ENCODE measurements around the gene SCN4A. TPM values are rescaled to one million over a fixed set of nuclear protein-coding genes. Genes with fewer than 3 reads are reported as not detected.
"Not testable (repeated sequence)": the region's sequence is repeated elsewhere in the genome, so short reads cannot be mapped to it uniquely, and the experiment has no call there.

SCN4A gene
- total and polyA plus RNA-seq, 8 donors: 0.05 to 0.88 (median 0.58) TPM

DNA sequence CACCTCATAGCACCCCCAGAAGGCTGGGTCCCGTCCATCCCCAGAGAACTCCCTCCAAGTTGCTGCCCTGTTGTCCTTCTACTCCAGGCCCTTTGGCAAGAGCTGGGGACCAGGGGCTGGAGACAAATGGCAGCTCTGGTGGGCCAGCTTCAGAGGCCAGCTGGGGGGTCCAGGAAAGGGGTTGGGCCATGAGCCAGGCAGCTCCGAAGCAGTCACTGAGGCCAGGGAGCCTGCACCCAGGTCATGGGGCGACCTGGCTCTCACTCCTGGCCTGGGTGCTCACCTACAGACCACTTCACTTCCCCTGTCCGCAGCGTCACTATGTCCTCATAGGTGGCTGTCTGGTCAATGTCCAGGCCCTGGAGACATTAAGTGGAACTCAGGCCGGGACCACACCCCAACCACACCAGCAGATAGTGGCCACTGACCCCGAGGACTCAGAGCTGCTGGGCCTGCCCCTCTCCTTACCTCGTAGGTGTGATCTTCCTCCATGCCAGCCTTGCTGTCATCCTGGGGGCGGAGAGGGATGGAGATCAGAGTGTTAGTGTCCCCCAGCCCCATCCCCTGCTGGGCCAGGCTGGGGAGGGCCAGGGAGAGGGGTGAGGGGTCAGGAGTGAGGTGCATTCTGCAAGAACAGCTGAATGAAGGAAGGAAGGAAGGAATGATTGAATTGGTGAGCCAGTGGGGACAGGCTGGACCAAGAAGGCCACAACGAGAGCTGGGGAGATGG is 43.6 kb downstream of the SCN4A start:
- Histone ChIP-seq H3K27ac (no peak overlapping the region), H3K36me3 (no peaks in the 10 kb centered on the region), H3K4me3 (no peak overlapping the region), H3K27me3 (no peaks in the 10 kb centered on the region), H3K4me1 (peaks cover 0 to 19% of the 10 kb centered on the region in 2 donors), H3K9me3 (no peaks in the 10 kb centered on the region)
- TF ChIP-seq, protein P1, sequence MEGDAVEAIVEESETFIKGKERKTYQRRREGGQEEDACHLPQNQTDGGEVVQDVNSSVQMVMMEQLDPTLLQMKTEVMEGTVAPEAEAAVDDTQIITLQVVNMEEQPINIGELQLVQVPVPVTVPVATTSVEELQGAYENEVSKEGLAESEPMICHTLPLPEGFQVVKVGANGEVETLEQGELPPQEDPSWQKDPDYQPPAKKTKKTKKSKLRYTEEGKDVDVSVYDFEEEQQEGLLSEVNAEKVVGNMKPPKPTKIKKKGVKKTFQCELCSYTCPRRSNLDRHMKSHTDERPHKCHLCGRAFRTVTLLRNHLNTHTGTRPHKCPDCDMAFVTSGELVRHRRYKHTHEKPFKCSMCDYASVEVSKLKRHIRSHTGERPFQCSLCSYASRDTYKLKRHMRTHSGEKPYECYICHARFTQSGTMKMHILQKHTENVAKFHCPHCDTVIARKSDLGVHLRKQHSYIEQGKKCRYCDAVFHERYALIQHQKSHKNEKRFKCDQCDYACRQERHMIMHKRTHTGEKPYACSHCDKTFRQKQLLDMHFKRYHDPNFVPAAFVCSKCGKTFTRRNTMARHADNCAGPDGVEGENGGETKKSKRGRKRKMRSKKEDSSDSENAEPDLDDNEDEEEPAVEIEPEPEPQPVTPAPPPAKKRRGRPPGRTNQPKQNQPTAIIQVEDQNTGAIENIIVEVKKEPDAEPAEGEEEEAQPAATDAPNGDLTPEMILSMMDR (IDR thresholded peaks at IDR 0.05): no peak
- intact Hi-C loops (cut with DNase I): loop anchor here in 1 of 2 donors (10.0 kb wide), 1 partner anchor 56 kb away; no protein-coding TSS in a partner anchor
- DNase-seq (peak in 1 of 4 donors; percentile 53), ATAC-seq (no peak)

- Histone ChIP-seq H3K9me3 (no peaks in the 10 kb centered on the region), H3K27me3 (no peaks in the 10 kb centered on the region), H3K36me3 (no peaks in the 10 kb centered on the region), H3K27ac (no peak overlapping the region), H3K4me1 (peaks cover 0 to 19% of the 10 kb centered on the region in 2 donors), H3K4me3 (no peak overlapping the region)
- TF ChIP-seq, protein P1 (IDR thresholded peaks at IDR 0.05): no peak
- intact Hi-C loops (cut with DNase I): loop anchor here in 1 of 2 donors (10.0 kb wide), 1 partner anchor 57 kb away; no protein-coding TSS in a partner anchor
- DNase-seq (peak in 1 of 4 donors; percentile 52), ATAC-seq (no peak)
These were observed 44.5 kb downstream of the SCN4A start for GRCh38 chr17:63928172-63928666.

GRCh38 chr17:63927464-63928171 is 45.1 kb downstream of the SCN4A start:
- Histone ChIP-seq H3K36me3 (no peaks in the 10 kb centered on the region), H3K27ac (no peak overlapping the region), H3K27me3 (no peaks in the 10 kb centered on the region), H3K4me3 (no peak overlapping the region), H3K4me1 (peaks cover 0 to 19% of the 10 kb centered on the region in 2 donors), H3K9me3 (no peaks in the 10 kb centered on the region)
- no peak for ATAC-seq
- intact Hi-C loops (cut with DNase I): loop anchor here in 1 of 2 donors (10.0 kb wide), 1 partner anchor 57 kb away; no protein-coding TSS in a partner anchor
- TF ChIP-seq, protein P1 (IDR thresholded peaks at IDR 0.05): no peak
- peak in 1 of 4 donors; percentile 35 for DNase-seq

GRCh38 chr17:63926164-63926563 is 46.6 kb downstream of the SCN4A start:
- H3K27ac ChIP-seq: no peak overlapping the region
- H3K9me3 ChIP-seq: no peaks in the 10 kb centered on the region
- no peaks in the 10 kb centered on the region for H3K36me3 ChIP-seq
- TF ChIP-seq, protein P1 (IDR thresholded peaks at IDR 0.05): no peak
- ATAC-seq: no peak
- no peak overlapping the region for H3K4me3 ChIP-seq
- DNase-seq: no peak
- intact Hi-C loops (cut with DNase I): loop anchor here in 1 of 2 donors (10.0 kb wide), 1 partner anchor 59 kb away; no protein-coding TSS in a partner anchor
- H3K4me1 ChIP-seq: peaks cover 0 to 7% of the 10 kb centered on the region in 2 donors
- no peaks in the 10 kb centered on the region for H3K27me3 ChIP-seq

DNA sequence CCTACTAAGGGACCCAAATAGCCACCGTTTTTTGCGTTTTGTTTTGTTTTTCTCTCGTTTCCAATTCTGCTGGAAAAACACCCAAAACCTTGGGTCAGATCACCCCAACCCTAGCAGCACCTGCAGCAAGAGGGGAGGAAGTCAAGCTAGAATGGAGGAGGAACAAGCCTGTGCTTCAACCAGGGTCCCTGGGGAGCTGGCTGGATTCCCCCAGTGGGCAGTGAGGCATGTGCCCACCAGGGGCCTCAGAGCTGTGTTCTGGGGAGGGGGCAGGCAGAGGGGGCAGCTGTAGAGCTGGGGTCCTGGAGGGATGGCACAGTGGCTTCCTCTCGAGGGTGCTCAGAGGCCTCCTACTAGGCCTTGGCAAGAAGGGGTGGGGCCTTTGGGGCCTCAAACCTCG is 47.1 kb downstream of the SCN4A start:
- Histone ChIP-seq H3K27ac (no peak overlapping the region), H3K4me1 (peaks cover 0 to 2% of the 10 kb centered on the region in 2 donors), H3K27me3 (no peaks in the 10 kb centered on the region), H3K9me3 (no peaks in the 10 kb centered on the region), H3K4me3 (no peak overlapping the region), H3K36me3 (no peaks in the 10 kb centered on the region)
- no peak for ATAC-seq
- TF ChIP-seq, protein P1 (IDR thresholded peaks at IDR 0.05): no peak
- peak in 1 of 4 donors; percentile 43 for DNase-seq
- intact Hi-C loops (cut with DNase I): loop anchor here in 1 of 2 donors (10.0 kb wide), 1 partner anchor 59 kb away; no protein-coding TSS in a partner anchor

DNA sequence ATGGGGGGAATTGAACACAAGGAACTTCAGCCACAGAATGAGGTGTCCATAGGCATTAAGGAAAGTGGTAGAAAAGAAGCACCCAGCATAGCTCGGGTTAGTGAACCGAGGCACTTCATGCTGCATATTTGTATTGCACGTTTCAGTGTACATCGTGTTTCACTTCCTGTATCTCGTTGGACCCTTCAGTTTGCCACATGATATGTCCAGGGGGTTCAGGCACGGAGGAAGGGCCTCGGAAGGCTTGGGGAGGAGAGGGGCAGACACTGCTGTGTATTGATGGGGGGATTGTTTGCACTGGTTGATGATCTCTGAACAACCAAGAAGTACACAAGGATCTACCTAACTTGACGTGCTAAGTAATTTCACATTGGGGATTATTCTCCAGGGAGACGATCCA is 50.3 kb downstream of the SCN4A start:
- H3K27ac ChIP-seq, ATAC-seq, H3K9me3 ChIP-seq, H3K27me3 ChIP-seq, H3K4me1 ChIP-seq, H3K36me3 ChIP-seq, H3K4me3 ChIP-seq: not testable (repeated sequence)
- DNase-seq: peak in 1 of 4 donors; percentile 12
- intact Hi-C loops (cut with DNase I): loop anchor here in 1 of 2 donors (10.0 kb wide), 1 partner anchor 62 kb away; no protein-coding TSS in a partner anchor

GRCh38 chr17:63920779-63921178 is 51.9 kb downstream of the SCN4A start:
- not testable (repeated sequence) for DNase-seq, ATAC-seq
- intact Hi-C loops (cut with DNase I): loop anchor here in 1 of 2 donors (10.0 kb wide), 1 partner anchor 64 kb away; no protein-coding TSS in a partner anchor

More at GRCh38 chr17:63920779-63921178, 51.9 kb downstream of the SCN4A start:
- H3K9me3 ChIP-seq, H3K4me3 ChIP-seq, H3K27ac ChIP-seq, H3K27me3 ChIP-seq, H3K36me3 ChIP-seq, H3K4me1 ChIP-seq: not testable (repeated sequence)

Data from left lung (tissue), 10 donors.